B cell (primary cell): Measurements from ENCODE around the gene PACSIN1. TPM values are rescaled to one million over a fixed set of nuclear protein-coding genes. Genes with fewer than 3 reads are reported as not detected.

Source experiments
- ATAC-seq: fragments of 200-7000 bp; cut with Tn5 transposase; one replicate; pipeline ENCODE4 v1.10.0; 2021; ENCODE audit warnings: low read depth, mild to moderate bottlenecking, moderate number of reproducible peaks, moderate library complexity
- CTCF ChIA-PET: fragments of 350-600 bp; sonication (Branson Sonifier 250); formaldehyde crosslinking; loops from one replicate; lab custom pipeline; 2021; ENCODE audit warnings: antibody characterized with exemption, inconsistent platforms; lab: Charles Lee
- POLR2A ChIA-PET: fragments of 350-600 bp; sonication (Branson Sonifier 250); formaldehyde crosslinking; loops from one replicate; lab custom pipeline; 2021; ENCODE audit warnings: antibody characterized with exemption; lab: Charles Lee
- DNase-seq: peaks from one replicate; pipeline ENCODE4 v3.0.0; 2013
- H2AFZ ChIP-seq: 2 replicates; pipeline ENCODE4 v1.6.1; 2012; ENCODE audit warnings: mild to moderate bottlenecking, low read depth, low read length; ENCODE audit not compliant: insufficient read depth, poor library complexity, severe bottlenecking
- H3K27ac ChIP-seq, 2 donors: 1 replicate in 1 of 2; 2 replicates in 1 of 2; pipeline ENCODE4 v1.5.1; 2012 to 2013; ENCODE audit warnings: low read length in 2 of 2, mild to moderate bottlenecking in 2 of 2, moderate library complexity in 1 of 2
- H3K27me3 ChIP-seq, 4 experiments: fragments of 200-600 bp in 1 of 4; sonication (generic) in 1 of 4; replicated peaks in 1 of 4; 1 replicate in 2 of 4; 2 replicates in 2 of 4; pipeline versions ENCODE4 v1.6.1 to v1.7.0; 2013 to 2016; ENCODE audit warnings: low read length in 3 of 4, mild to moderate bottlenecking in 2 of 4, mixed read lengths in 1 of 4, moderate library complexity in 1 of 4; ENCODE audit not compliant: insufficient read depth in 4 of 4, control insufficient read depth in 3 of 4; ENCODE audit errors: control extremely low read depth in 1 of 4
- H3K36me3 ChIP-seq, 2 experiments: replicated peaks in 1 of 2; 1 replicate in 1 of 2; 2 replicates in 1 of 2; pipeline versions ENCODE4 v1.6.1 to v1.7.1; 2013; ENCODE audit warnings: low read length in 1 of 2; ENCODE audit not compliant: insufficient read depth in 2 of 2, control insufficient read depth in 1 of 2; ENCODE audit errors: control extremely low read depth in 1 of 2, extremely low read depth in 1 of 2
- H3K4me1 ChIP-seq, 2 donors: fragments of 200-600 bp in 1 of 2; sonication (generic) in 1 of 2; 1 replicate in 1 of 2; 2 replicates in 1 of 2; pipeline versions ENCODE4 v1.5.1 to v1.6.1; 2013 to 2017; ENCODE audit warnings: low read length in 2 of 2; ENCODE audit not compliant: control insufficient read depth in 2 of 2, insufficient read depth in 2 of 2
- H3K4me2 ChIP-seq: replicated peaks from 2 replicates; pipeline ENCODE3; 2012; ENCODE audit warnings: mild to moderate bottlenecking, low read depth, low read length; ENCODE audit not compliant: poor library complexity, severe bottlenecking
- H3K4me3 ChIP-seq, 5 experiments: fragments of 200-600 bp in 1 of 5; sonication (generic) in 1 of 5; 1 replicate in 3 of 5; 2 replicates in 2 of 5; pipeline versions ENCODE4 v1.5.1 to v1.7.0; 2011 to 2016; ENCODE audit warnings: low read length in 4 of 5, mild to moderate bottlenecking in 4 of 5, low read depth in 2 of 5, control low read depth in 1 of 5, moderate library complexity in 1 of 5; ENCODE audit not compliant: insufficient read depth in 1 of 5; ENCODE audit errors: control extremely low read depth in 1 of 5, extremely low read depth in 1 of 5
- H3K79me2 ChIP-seq: fragments of 200-600 bp; sonication (generic); one replicate; pipeline ENCODE4 v1.6.0; 2016; ENCODE audit warnings: low read length; ENCODE audit not compliant: control insufficient read depth, insufficient read depth
- H3K9ac ChIP-seq: fragments of 200-600 bp; sonication (generic); 2 replicates; pipeline ENCODE4 v1.6.1; 2017; ENCODE audit warnings: mild to moderate bottlenecking, low read length, moderate library complexity
- H3K9me3 ChIP-seq, 3 donors: one replicate each; pipeline versions ENCODE4 v1.6.1 to v1.7.1; 2013; ENCODE audit warnings: low read length in 2 of 3; ENCODE audit not compliant: control insufficient read depth in 2 of 3, insufficient read depth in 1 of 3; ENCODE audit errors: control extremely low read depth in 1 of 3
- H4K20me1 ChIP-seq: 2 replicates; pipeline ENCODE4 v1.6.0; 2012; ENCODE audit warnings: mild to moderate bottlenecking, low read length; ENCODE audit not compliant: insufficient read depth, control insufficient read depth, poor library complexity, severe bottlenecking
- H3K27ac Mint-ChIP-seq: one replicate; pipeline ENCODE4 v1.8.0; 2021; ENCODE audit warnings: mixed read lengths
- H3K27me3 Mint-ChIP-seq: one replicate; pipeline ENCODE4 v1.8.0; 2021; ENCODE audit warnings: mixed read lengths
- H3K4me1 Mint-ChIP-seq: one replicate; pipeline ENCODE4 v1.8.0; 2021; ENCODE audit warnings: mixed read lengths
- H3K4me3 Mint-ChIP-seq: one replicate; pipeline ENCODE4 v1.8.0; 2021; ENCODE audit warnings: mixed read lengths
- H3K9me3 Mint-ChIP-seq: one replicate; pipeline ENCODE4 v1.8.0; 2022; ENCODE audit warnings: mixed read lengths; ENCODE audit not compliant: insufficient read depth
- CTCF ChIP-seq: fragments of 200-600 bp; IDR thresholded peaks from one replicate; pipeline ENCODE4 v1.8.0; 2022; ENCODE audit warnings: antibody characterized with exemption, mild to moderate bottlenecking
- EZH2 ChIP-seq: IDR thresholded peaks from 2 replicates; pipeline ENCODE4 v1.6.1; 2012; ENCODE audit warnings: borderline replicate concordance, low read depth, mild to moderate bottlenecking, moderate library complexity, low read length; ENCODE audit not compliant: insufficient read depth, poor library complexity, severe bottlenecking
- WGBS: methylation state at CpG from one replicate; pipeline ENCODE4 v1.1.5; 2013; ENCODE audit warnings: missing lambda C conversion rate; ENCODE audit not compliant: insufficient coverage; 5-methylcytosine and 5-hydroxymethylcytosine counted together
- intact Hi-C: fragments of 100-400 bp; cut with micrococcal nuclease; formaldehyde crosslinking; loops from one replicate; pipeline ENCODE4 v1.10.0; 2022
- polyA plus RNA-seq: library from polyadenylated mRNA; depleted of rRNA; stranded (reverse); fragments of >200 nt; gene quantifications from 2 replicates; pipeline ENCODE4 v1.2.3, GENCODE V29; 2012
- total RNA-seq, 2 donors: library from RNA; stranded (reverse); fragments of 120-200 nt in 1 of 2; gene quantifications; 1 replicate in 1 of 2; 2 replicates in 1 of 2; pipeline versions ENCODE4 v1.2.3 to v1.2.4, GENCODE V29; 2013 to 2022

The PACSIN1 gene
- total and polyA plus RNA-seq, 2 donors (not counting 1 experiment from before 2014, with no cell fraction given) = 0.18 to 0.20 TPM

GRCh38 chr6:34439442-34439841 lies 26.4 kb upstream of the PACSIN1 start:
- POLR2A ChIA-PET = interaction anchor here (0.6 kb wide), 2 partner anchors 14 to 42 kb away, joined by 3 to 4 read pairs; no protein-coding TSS in a partner anchor

GRCh38 chr6:34441526-34441925 lies 24.4 kb upstream of the PACSIN1 start:
- no peak overlapping the region for H3K4me3 Mint-ChIP-seq
- Histone ChIP-seq H3K4me1 (peaks cover 3 to 5% of the 10 kb centered on the region in 2 donors), H3K4me2 (no peak overlapping the region), H2AFZ (no peak overlapping the region), H3K9me3 (peaks cover 0 to 5% (median 0%) of the 10 kb centered on the region in 3 donors), H3K27ac (no peak overlapping the region), H3K9ac (no peak overlapping the region), H3K4me3 (no peak overlapping the region), H3K27me3 (no peaks in the 10 kb centered on the region), H4K20me1 (no peaks in the 10 kb centered on the region), H3K36me3 (no peaks in the 10 kb centered on the region), H3K79me2 (no peaks in the 10 kb centered on the region)
- intact Hi-C loops = no loop called here
- CTCF ChIA-PET = no interaction called here
- no peak for DNase-seq
- POLR2A ChIA-PET = no interaction called here
- H3K4me1 Mint-ChIP-seq = peaks cover 5% of the 10 kb centered on the region
- no peak overlapping the region for H3K27ac Mint-ChIP-seq
- no CpG with 5 or more reads among the region's 5 CpGs for WGBS
- H3K9me3 Mint-ChIP-seq = peaks cover 4% of the 10 kb centered on the region
- no peak for ATAC-seq
- H3K27me3 Mint-ChIP-seq = no peaks in the 10 kb centered on the region
- TF ChIP-seq CTCF = no peak
- TF ChIP-seq EZH2 = no peak

More at GRCh38 chr6:34439442-34439841, 26.4 kb upstream of the PACSIN1 start:
- no peaks in the 10 kb centered on the region for H4K20me1 ChIP-seq
- Mint-ChIP-seq H3K9me3 (peaks cover 4% of the 10 kb centered on the region), H3K4me3 (no peak overlapping the region), H3K27me3 (no peaks in the 10 kb centered on the region), H3K4me1 (peaks cover 5% of the 10 kb centered on the region), H3K27ac (no peak overlapping the region)
- H3K9me3 ChIP-seq = peaks cover 0 to 5% (median 0%) of the 10 kb centered on the region in 3 donors
- H3K4me3 ChIP-seq = no peak overlapping the region
- peaks cover 3 to 5% of the 10 kb centered on the region in 2 donors for H3K4me1 ChIP-seq
- 86% methylated on average over 1 of the region's 3 CpGs for WGBS
- TF ChIP-seq EZH2 = no peak
- no peak for TF ChIP-seq CTCF
- no peak overlapping the region for H3K9ac ChIP-seq
- no peak overlapping the region for H2AFZ ChIP-seq
- DNase-seq = no peak
- no peak for ATAC-seq
- H3K36me3 ChIP-seq = no peaks in the 10 kb centered on the region
- H3K79me2 ChIP-seq = no peaks in the 10 kb centered on the region
- no peak overlapping the region for H3K4me2 ChIP-seq
- H3K27me3 ChIP-seq = no peaks in the 10 kb centered on the region
- intact Hi-C loops = no loop called here
- no peak overlapping the region for H3K27ac ChIP-seq
- CTCF ChIA-PET = no interaction called here
